WI38 (cell line): Measurements from ENCODE around the gene PRSS56.

Experiments
- H3K4me3 ChIP-seq: 2 replicates; pipeline ENCODE4 v1.5.1; 2011; ENCODE audit warnings: low read depth, mild to moderate bottlenecking, control low read depth, low read length
- TF ChIP-seq, protein P1 (sequence below): IDR thresholded peaks from 2 replicates; pipeline ENCODE4 v1.5.1; 2012; ENCODE audit warnings: low read depth, mild to moderate bottlenecking, control low read depth, low read length

Gene PRSS56

DNA sequence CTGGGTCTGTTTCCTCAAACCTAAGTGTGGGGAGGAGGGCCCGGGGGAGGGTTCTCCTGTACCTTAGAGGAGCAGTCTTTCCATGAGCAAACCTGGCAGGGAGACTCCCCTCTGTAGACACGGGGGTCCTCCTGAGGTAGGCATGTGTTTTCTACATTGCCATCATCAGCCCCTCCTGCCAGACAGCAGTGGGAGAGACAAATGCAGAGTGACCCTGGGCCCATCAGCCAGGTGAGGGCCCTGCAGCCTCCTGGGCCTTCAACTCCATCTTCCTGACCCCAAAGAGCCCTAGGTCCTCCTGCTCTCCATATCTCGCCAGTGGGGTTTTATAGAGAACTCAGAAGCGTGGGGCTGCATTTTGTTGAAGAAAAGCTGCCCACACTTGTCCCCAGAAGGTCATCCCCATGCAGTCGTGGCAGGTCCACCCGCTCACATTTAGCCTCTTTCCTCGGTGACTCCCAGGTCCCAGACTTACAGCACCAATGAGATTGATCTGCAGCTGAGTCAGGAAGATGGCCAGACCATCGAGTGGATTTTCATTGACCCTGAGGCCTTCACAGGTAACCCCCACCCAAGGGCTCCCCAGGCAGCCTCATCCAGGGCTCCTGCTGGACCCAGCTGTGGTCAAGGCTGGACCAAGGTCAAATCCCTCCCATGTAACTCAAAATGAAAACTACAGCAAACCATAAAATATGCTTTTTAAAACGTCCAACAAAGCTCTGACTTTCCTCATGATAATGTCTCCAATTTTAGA, 21.9 kb downstream of the PRSS56 start:
- TF ChIP-seq, protein P1, sequence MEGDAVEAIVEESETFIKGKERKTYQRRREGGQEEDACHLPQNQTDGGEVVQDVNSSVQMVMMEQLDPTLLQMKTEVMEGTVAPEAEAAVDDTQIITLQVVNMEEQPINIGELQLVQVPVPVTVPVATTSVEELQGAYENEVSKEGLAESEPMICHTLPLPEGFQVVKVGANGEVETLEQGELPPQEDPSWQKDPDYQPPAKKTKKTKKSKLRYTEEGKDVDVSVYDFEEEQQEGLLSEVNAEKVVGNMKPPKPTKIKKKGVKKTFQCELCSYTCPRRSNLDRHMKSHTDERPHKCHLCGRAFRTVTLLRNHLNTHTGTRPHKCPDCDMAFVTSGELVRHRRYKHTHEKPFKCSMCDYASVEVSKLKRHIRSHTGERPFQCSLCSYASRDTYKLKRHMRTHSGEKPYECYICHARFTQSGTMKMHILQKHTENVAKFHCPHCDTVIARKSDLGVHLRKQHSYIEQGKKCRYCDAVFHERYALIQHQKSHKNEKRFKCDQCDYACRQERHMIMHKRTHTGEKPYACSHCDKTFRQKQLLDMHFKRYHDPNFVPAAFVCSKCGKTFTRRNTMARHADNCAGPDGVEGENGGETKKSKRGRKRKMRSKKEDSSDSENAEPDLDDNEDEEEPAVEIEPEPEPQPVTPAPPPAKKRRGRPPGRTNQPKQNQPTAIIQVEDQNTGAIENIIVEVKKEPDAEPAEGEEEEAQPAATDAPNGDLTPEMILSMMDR: no peak

DNA sequence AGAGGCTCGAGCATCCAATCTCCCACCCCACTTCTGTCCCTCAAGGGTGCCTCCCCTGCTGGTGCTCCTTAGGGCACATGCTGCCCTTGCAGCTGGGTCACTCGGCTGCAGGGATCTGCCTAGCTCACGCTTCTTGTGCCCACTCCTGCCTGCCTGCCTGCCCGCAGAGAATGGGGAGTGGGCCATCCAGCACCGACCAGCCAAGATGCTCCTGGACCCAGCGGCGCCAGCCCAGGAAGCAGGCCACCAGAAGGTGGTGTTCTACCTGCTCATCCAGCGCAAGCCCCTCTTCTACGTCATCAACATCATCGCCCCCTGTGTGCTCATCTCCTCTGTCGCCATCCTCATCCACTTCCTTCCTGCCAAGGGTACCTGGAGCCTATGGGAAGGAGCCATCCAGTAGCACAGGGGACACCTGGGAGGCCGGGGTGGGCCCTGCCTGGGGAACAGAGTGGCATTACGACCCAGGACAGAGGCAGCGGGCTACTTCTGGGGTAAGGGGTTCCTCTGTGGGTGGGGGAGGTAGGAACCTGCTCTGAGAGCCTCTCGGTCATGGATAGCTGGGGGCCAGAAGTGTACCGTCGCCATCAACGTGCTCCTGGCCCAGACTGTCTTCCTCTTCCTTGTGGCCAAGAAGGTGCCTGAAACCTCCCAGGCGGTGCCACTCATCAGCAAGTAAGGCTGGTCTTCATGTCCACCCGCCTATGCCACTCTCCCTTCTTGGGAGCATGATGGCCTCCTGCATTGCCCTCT, 22.7 kb downstream of the PRSS56 start:
- TF ChIP-seq, protein P1: no peak

More for the DNA sequence above, 21.9 kb downstream of the PRSS56 start:
- no peak overlapping the region for H3K4me3 ChIP-seq

DNA sequence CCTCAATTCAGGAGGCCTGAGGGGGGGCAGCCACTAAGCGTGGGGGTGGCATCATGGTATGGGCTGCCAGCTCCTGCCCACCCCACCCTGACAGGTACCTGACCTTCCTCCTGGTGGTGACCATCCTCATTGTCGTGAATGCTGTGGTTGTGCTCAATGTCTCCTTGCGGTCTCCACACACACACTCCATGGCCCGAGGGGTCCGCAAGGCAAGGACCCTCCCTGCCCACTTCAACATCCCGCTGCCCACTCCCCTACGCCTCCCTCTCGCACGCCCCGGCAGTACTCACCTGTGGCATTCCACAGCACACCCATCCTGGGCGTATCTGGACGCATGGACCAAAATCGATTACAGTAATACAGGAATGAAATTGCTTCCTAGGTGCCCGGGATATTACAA, 23.3 kb downstream of the PRSS56 start:
- no peak overlapping the region for H3K4me3 ChIP-seq
- TF ChIP-seq, protein P1: no peak

More for the DNA sequence above, 22.7 kb downstream of the PRSS56 start:
- no peak overlapping the region for H3K4me3 ChIP-seq

DNA sequence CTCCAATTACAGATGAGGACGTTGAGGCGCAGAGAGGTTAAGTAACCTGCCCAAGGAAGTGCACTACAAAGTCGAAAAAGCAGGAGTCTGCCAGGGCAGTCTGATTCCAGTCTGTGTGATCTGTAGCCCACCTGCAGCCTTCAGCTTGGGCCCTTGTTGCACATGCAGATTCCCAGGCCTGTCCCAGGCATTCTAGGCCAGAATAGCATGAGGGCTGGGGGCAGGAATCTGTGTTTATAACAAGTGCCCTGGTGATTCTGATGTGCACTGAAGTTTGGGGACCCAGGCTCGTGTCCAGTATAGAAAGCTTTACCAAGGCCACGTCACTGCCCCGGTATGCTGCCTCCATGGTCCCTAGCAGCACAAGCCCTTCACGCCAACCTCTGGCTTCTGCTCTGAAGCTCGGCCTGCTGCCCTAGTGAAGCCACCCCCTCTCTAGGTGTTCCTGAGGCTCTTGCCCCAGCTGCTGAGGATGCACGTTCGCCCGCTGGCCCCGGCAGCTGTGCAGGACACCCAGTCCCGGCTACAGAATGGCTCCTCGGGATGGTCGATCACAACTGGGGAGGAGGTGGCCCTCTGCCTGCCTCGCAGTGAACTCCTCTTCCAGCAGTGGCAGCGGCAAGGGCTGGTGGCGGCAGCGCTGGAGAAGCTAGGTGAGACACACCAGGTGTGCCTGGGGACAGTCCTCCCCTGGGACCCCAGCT, 23.9 kb downstream of the PRSS56 start:
- H3K4me3 ChIP-seq: no peak overlapping the region
- TF ChIP-seq, protein P1: no peak

DNA sequence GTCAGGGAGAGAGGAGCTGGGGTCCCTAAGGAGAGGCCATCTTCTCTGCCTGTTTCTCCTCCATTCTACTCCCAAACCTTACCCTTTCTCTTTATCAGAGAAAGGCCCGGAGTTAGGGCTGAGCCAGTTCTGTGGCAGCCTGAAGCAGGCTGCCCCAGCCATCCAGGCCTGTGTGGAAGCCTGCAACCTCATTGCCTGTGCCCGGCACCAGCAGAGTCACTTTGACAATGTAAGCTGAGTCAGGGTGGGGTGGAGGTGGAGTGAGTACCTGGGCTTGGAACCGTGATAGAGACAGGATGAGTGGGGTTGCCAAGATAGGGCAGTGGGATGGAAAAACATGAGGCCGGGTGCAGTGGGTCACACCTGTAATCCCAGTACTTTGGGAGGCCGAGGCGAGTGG, 24.5 kb downstream of the PRSS56 start:
- H3K4me3 ChIP-seq: no peak overlapping the region
- TF ChIP-seq, protein P1: no peak

DNA sequence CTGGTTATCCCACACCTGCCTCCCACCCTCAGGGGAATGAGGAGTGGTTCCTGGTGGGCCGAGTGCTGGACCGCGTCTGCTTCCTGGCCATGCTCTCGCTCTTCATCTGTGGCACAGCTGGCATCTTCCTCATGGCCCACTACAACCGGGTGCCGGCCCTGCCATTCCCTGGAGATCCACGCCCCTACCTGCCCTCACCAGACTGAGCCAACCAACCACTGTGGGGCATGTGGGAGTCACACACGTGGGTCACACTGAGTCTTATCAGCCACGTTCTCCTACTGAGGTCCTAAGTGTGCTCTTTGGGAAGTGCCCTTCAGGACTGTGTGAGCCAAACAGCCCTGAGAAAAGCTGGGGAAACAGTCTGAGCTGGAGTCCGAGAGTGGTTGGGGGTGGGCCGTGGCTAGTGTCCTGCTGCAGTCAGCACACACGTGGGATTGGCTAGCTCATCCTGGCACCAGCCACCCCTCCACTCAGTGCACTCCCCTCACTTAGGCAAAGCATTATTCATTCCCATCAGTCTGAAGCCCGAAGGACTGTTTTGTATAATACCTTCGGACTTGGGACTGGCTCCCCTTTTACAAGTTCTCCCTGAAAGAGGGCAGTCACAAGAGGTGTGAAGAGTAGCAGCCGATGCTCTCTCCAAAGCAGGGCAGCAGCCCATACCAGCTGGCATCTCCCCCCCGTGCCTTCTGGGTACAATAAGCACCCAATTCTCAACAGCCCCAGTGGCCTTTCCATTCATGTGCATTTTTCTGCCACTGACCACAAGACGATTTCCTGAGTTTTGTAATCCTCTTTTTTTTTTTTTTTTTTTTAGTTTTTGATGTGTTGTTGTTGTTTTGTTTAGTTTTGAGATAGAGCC, 25.6 kb downstream of the PRSS56 start:
- H3K4me3 ChIP-seq: no peak overlapping the region
- TF ChIP-seq, protein P1: no peak
